Astrocyte (in vitro differentiated cells and primary cell): ENCODE data around the gene ITPKB.

Source experiments
- CTCF ChIP-seq: IDR thresholded peaks from 2 replicates; pipeline ENCODE4 v1.5.1; 2011; ENCODE audit warnings: low read depth, mild to moderate bottlenecking, inconsistent platforms, low read length, moderate library complexity; ENCODE audit not compliant: insufficient read depth
- EZH2 ChIP-seq: IDR thresholded peaks from 2 replicates; pipeline ENCODE4 v1.6.1; 2012; ENCODE audit warnings: mild to moderate bottlenecking, low read length, inconsistent platforms; ENCODE audit not compliant: insufficient read depth

DNA sequence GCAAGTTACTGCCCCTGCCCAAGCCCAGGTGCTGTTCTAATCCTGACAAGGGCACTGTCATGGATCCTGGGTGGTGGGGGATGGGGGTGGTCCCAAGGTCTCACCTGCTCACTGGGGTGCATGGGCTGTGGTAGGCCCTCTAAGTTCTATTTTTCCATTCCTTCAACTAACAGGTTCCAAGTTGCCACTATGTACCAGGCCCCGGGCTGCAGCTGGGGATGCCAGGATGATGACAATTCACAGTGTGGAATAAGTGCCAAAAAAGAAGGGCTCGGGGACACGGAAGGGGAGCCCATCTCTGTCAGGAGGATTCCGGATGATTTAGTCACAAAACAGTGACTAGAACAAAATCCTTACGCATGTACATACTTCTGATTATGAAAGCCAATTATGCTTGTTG is 114.6 kb downstream of the ITPKB start:
- no peak for TF ChIP-seq CTCF
- TF ChIP-seq EZH2 = no peak
